ENCODE data around the gene MRPL53.

GRCh38 chr2:74472945-74473258 lies 422 bp upstream of the MRPL53 start:
- TF ChIP-seq HDGF (IDR thresholded peaks at IDR 0.05; ENCODE audit: borderline replicate concordance) (no peak), SP1 (IDR thresholded peaks at IDR 0.05) (no peak), SUZ12 (IDR thresholded peaks at IDR 0.05) (no peak), FOXM1 (IDR thresholded peaks at IDR 0.05; ENCODE audit: borderline replicate concordance) (no peak), PKNOX1 (IDR thresholded peaks at IDR 0.05) (no peak), FOXA1 (IDR thresholded peaks at IDR 0.05) (no peak), TARDBP (IDR thresholded peaks at IDR 0.05) (no peak), ARNT (IDR thresholded peaks at IDR 0.05) (no peak), ELF4 (IDR thresholded peaks at IDR 0.05) (no peak), ZNF384 (IDR thresholded peaks at IDR 0.05) (no peak), LEF1 (IDR thresholded peaks at IDR 0.05; ENCODE audit: borderline replicate concordance) (no peak)
